ENCODE data around the gene NR2F1.

NR2F1 gene

DNA sequence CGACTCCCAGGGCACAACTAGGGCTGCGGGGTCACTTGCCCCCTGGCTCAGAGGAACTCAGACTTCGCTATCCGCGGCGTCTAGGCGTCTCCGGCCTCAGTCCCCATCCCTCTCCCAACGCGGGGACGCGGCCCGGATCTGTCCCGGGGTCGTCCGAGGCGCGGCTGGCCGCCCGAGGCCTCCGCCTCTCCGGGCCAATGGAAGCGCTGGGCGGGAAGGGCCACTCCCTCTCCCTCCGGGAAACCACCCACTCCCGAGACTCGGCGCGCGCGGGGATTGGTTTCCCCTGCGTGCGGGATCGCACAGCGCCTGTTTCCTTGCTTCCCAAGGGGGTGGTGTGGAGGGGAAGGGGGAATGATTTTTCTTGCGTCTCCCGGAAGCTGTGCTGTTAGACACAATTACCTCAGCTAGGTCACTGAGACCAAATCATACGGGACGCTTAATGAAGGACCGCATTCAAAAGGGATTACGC is 38.3 kb downstream of the NR2F1 start:
- no peak for TF ChIP-seq ZFX (IDR thresholded peaks at IDR 0.05; ENCODE audit: borderline replicate concordance)
- TF ChIP-seq, protein P1, sequence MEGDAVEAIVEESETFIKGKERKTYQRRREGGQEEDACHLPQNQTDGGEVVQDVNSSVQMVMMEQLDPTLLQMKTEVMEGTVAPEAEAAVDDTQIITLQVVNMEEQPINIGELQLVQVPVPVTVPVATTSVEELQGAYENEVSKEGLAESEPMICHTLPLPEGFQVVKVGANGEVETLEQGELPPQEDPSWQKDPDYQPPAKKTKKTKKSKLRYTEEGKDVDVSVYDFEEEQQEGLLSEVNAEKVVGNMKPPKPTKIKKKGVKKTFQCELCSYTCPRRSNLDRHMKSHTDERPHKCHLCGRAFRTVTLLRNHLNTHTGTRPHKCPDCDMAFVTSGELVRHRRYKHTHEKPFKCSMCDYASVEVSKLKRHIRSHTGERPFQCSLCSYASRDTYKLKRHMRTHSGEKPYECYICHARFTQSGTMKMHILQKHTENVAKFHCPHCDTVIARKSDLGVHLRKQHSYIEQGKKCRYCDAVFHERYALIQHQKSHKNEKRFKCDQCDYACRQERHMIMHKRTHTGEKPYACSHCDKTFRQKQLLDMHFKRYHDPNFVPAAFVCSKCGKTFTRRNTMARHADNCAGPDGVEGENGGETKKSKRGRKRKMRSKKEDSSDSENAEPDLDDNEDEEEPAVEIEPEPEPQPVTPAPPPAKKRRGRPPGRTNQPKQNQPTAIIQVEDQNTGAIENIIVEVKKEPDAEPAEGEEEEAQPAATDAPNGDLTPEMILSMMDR (IDR thresholded peaks at IDR 0.05) = no peak
- H3K27ac ChIP-seq = peak overlapping the region; percentile 78

DNA sequence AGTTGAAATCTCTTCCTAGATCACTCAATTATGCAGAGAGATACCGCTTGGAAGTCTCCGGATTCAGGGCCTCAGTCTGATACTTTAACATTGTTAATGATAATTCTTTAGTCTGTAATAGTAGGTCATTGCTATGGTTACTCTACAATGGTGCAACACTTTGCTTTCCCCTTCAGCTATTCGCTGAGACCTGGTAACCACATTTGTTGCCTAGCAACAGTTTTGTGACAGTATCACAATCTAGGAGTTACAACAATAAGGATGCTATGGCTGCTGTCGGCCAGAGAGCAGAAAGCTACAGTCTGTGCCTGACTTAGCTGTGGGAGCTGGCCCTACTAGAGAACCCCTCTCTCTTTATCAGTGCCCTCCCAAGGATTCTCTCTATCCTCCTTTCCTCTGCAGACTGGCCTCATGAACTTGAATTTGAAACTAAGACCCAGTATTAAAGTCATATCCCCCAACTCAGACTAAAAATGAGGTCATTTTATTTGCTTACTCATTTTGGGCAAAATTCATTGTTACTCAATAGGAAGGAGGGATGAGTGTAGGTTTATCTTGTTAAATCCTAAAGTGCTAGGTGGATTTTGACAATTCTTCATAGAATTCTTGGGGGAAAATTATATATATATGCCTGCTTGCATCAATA is 39.3 kb downstream of the NR2F1 start:
- H3K27ac ChIP-seq = no peak overlapping the region
- no peak for TF ChIP-seq ZFX (IDR thresholded peaks at IDR 0.05; ENCODE audit: borderline replicate concordance)
- TF ChIP-seq, protein P1 (IDR thresholded peaks at IDR 0.05) = no peak

DNA sequence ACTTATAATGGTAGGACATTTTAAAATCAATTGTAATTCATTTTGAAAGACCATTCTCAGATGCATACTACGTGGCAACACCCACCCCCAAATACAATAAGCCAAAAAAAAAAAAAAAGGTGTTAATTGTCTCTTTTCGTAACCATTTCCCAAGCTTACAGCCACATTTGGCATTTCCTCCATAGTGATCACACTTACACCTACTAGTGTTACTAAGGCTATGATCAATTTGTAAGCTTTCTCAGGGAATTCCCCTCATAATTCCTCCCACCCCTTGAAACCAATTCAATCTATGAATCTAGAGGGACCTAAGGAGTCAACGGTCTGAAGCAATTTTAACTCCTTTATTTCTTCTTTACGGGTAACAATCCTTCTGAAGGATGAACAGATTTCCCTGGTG is 40.1 kb downstream of the NR2F1 start:
- no peak overlapping the region for H3K27ac ChIP-seq
- TF ChIP-seq ZFX (IDR thresholded peaks at IDR 0.05; ENCODE audit: borderline replicate concordance) = no peak
- TF ChIP-seq, protein P1 (IDR thresholded peaks at IDR 0.05) = no peak

DNA sequence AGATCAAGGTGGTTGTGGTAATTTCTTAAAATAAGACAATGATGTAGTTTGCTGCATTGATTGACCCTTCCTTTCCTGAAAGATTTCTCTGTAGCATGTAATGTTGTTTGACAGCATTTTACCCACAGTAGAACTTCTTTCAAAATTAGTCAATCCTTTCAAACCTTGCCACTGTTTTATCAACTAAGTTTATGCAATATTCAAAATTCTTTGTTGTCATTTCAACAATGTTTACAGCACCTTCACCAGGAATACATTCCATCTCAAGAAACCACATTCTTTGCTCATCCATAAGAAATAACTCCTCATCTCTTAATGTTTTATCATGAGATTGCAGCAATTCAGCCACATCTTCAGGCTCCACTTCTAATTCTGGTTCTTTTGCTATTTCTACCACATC is 43.8 kb downstream of the NR2F1 start:
- TF ChIP-seq ZFX (IDR thresholded peaks at IDR 0.05; ENCODE audit: borderline replicate concordance) = no peak
- TF ChIP-seq, protein P1 (IDR thresholded peaks at IDR 0.05) = no peak
- no peak overlapping the region for H3K27ac ChIP-seq

DNA sequence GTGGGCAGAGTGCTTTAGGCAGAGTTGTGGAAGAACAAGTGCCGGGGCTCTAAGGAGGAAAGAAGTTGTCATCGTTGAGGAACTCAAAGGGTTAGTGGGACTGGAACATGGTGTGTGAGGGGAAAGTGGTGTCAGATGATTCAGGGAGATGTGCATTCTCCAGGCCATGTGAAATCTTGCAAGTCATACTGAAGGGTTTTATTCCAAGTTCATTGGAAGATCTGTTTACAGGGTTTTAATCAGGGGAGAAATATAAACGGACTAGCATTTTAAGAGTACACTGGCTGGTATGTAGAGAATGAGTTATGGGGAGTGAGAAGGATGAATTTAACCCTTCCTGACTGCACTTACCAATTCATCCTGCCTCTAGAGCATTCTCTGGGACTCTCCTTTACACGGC is 49.3 kb downstream of the NR2F1 start:
- TF ChIP-seq, protein P1 (IDR thresholded peaks at IDR 0.05) = no peak
- no peak overlapping the region for H3K27ac ChIP-seq

GRCh38 chr5:93635991-93636390 is 53.0 kb downstream of the NR2F1 start:
- TF ChIP-seq, protein P1 (IDR thresholded peaks at IDR 0.05) = no peak
- no peak for TF ChIP-seq ZFX (IDR thresholded peaks at IDR 0.05; ENCODE audit: borderline replicate concordance)
- no peak overlapping the region for H3K27ac ChIP-seq

DNA sequence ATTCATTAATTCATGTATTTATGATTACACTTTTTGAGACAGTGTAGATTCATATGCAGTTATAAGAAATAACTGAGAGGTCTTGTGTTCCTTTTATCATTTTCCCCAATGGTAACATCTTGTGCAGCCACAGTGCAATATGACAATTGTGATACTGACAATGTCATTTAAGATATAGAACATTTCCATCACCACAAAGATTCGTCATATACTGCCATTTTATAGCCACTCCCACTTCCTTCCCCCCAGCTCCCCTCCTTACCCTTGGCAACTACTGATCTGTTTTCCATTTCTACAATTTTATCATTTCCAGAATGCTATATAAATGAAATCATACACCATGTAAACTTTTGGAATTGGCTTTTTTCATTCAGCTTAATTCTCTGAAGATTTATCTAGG is 53.8 kb downstream of the NR2F1 start:
- TF ChIP-seq, protein P1 (IDR thresholded peaks at IDR 0.05) = no peak
- no peak for TF ChIP-seq ZFX (IDR thresholded peaks at IDR 0.05; ENCODE audit: borderline replicate concordance)
- no peak overlapping the region for H3K27ac ChIP-seq

Measured in 22Rv1 (cell line).